ENCODE measurements around the gene OTUB2. TPM values are rescaled to one million over a fixed set of nuclear protein-coding genes. Genes with fewer than 3 reads are reported as not detected.

OTUB2 gene
- total RNA-seq, 1 donor from 2014 or later: 8.3 TPM

DNA sequence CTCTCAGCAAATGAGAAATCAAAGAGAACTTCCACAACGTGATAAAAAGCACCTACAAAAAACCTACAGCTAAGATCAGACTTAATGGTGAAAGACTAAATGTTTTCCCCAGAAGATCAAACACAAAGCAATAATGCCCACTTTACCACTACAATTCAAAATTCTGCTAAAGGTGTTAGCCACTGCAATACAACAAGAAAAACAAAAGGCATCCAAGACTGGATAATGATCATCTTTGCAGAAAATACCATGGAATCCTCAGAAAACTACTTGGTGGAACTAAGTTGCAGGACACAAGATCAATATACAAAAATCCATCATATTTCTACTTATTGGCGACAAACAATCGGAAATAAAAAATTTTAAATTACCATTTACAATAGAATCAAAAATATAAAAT is 48.4 kb downstream of the OTUB2 start:
- peaks cover 3% of the 10 kb centered on the region for H3K36me3 ChIP-seq (ENCODE audit: control insufficient read depth, insufficient read depth, low read length)
- no peak for DNase-seq (ENCODE audit: low read depth)
- TF ChIP-seq, protein P1, sequence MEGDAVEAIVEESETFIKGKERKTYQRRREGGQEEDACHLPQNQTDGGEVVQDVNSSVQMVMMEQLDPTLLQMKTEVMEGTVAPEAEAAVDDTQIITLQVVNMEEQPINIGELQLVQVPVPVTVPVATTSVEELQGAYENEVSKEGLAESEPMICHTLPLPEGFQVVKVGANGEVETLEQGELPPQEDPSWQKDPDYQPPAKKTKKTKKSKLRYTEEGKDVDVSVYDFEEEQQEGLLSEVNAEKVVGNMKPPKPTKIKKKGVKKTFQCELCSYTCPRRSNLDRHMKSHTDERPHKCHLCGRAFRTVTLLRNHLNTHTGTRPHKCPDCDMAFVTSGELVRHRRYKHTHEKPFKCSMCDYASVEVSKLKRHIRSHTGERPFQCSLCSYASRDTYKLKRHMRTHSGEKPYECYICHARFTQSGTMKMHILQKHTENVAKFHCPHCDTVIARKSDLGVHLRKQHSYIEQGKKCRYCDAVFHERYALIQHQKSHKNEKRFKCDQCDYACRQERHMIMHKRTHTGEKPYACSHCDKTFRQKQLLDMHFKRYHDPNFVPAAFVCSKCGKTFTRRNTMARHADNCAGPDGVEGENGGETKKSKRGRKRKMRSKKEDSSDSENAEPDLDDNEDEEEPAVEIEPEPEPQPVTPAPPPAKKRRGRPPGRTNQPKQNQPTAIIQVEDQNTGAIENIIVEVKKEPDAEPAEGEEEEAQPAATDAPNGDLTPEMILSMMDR (IDR thresholded peaks at IDR 0.05; ENCODE audit: insufficient read depth, low read length, poor library complexity, severe bottlenecking): no peak
- H3K4me3 ChIP-seq (ENCODE audit: low read depth, low read length): no peak overlapping the region
- no peaks in the 10 kb centered on the region for H3K27me3 ChIP-seq (ENCODE audit: control insufficient read depth, insufficient read depth, low read length)

- TF ChIP-seq, protein P1 (IDR thresholded peaks at IDR 0.05; ENCODE audit: insufficient read depth, low read length, poor library complexity, severe bottlenecking): no peak
- no peak overlapping the region for H3K4me3 ChIP-seq (ENCODE audit: low read depth, low read length)
- DNase-seq (ENCODE audit: low read depth): no peak
- peaks cover 3% of the 10 kb centered on the region for H3K36me3 ChIP-seq (ENCODE audit: control insufficient read depth, insufficient read depth, low read length)
- H3K27me3 ChIP-seq (ENCODE audit: control insufficient read depth, insufficient read depth, low read length): no peaks in the 10 kb centered on the region
These were observed 48.9 kb downstream of the OTUB2 start for GRCh38 chr14:94075008-94075407.

DNA sequence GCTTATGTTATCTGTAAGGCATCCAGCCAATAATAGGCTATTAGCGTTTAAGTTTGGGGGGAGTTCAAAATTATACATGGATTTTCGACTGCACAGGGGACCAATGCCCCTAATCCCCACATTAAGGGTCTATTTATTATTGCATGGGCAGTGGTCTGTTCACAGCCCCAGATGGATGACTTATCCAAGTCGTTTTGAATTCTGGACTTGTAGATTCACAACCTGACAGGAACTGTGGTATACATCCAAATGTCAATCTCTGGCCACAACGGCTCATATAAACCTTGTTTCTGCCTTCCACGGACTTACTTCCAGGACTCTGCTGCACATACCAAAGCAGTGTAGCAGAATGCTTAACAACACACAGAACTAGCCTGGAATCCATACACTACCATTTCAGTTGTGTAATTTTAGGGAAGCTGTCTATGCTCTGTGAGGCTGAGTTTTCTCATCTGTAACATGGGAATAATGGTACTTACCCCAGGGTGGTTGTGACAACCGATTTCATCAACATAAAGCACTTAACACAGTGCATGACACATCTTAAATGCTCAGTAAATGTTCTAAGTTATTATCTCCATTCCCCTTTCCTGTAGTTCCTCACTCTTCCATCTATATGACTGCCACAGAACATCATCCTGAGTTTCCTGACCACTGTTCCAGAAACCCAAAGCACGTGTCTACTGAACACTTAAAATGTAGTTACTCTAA is 51.1 kb downstream of the OTUB2 start:
- no peaks in the 10 kb centered on the region for H3K27me3 ChIP-seq (ENCODE audit: control insufficient read depth, insufficient read depth, low read length)
- DNase-seq (ENCODE audit: low read depth): no peak
- H3K36me3 ChIP-seq (ENCODE audit: control insufficient read depth, insufficient read depth, low read length): peaks cover 3% of the 10 kb centered on the region
- TF ChIP-seq, protein P1 (IDR thresholded peaks at IDR 0.05; ENCODE audit: insufficient read depth, low read length, poor library complexity, severe bottlenecking): no peak
- no peak overlapping the region for H3K4me3 ChIP-seq (ENCODE audit: low read depth, low read length)

DNA sequence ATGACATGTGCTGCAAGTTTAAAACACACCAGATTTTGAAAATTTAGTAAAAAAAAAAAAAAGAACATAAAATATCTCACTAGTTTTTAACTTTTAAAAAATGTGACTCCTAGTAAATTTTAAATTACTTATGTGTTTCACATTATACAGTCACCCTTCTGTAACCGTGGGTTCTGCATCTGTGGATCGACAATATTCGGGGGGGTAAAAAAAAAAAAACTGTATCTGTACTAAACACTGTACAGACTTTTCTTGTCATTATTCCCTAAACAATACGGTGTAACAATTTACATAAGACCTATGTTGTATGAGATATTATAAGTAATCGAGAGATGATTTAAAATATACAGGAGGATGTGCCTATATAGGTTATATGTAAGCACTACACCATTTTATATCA is 51.7 kb downstream of the OTUB2 start:
- no peak overlapping the region for H3K4me3 ChIP-seq (ENCODE audit: low read depth, low read length)
- no peaks in the 10 kb centered on the region for H3K27me3 ChIP-seq (ENCODE audit: control insufficient read depth, insufficient read depth, low read length)
- TF ChIP-seq, protein P1 (IDR thresholded peaks at IDR 0.05; ENCODE audit: insufficient read depth, low read length, poor library complexity, severe bottlenecking): no peak
- H3K36me3 ChIP-seq (ENCODE audit: control insufficient read depth, insufficient read depth, low read length): peaks cover 3% of the 10 kb centered on the region
- no peak for DNase-seq (ENCODE audit: low read depth)

- H3K27me3 ChIP-seq (ENCODE audit: control insufficient read depth, insufficient read depth, low read length): no peaks in the 10 kb centered on the region
- TF ChIP-seq, protein P1 (IDR thresholded peaks at IDR 0.05; ENCODE audit: insufficient read depth, low read length, poor library complexity, severe bottlenecking): no peak
- H3K36me3 ChIP-seq (ENCODE audit: control insufficient read depth, insufficient read depth, low read length): peaks cover 3% of the 10 kb centered on the region
- peak overlapping the region; percentile 88 for H3K4me3 ChIP-seq (ENCODE audit: low read depth, low read length)
- no peak for DNase-seq (ENCODE audit: low read depth)
These were observed 53.9 kb downstream of the OTUB2 start for GRCh38 chr14:94079891-94080620.
